Sigmoid colon (tissue), 3 donors: ENCODE measurements around the gene DIPK1B.

Experiments
- POLR2A ChIP-seq, 2 donors: fragments of 450-650 bp; IDR thresholded peaks; one replicate each; pipeline ENCODE4 v1.6.1; 2016; ENCODE audit warnings: antibody characterized with exemption in 2 of 2, mild to moderate bottlenecking in 2 of 2, moderate library complexity in 2 of 2
- TF ChIP-seq, protein P1 (sequence below), 4 experiments: fragments of 450-650 bp in 3 of 4; fragments of 200-600 bp in 1 of 4; IDR thresholded peaks; one replicate each; pipeline ENCODE4 v1.5.1; 2016 to 2019; ENCODE audit warnings: antibody characterized with exemption in 4 of 4, mild to moderate bottlenecking in 3 of 4, moderate library complexity in 2 of 4

DNA sequence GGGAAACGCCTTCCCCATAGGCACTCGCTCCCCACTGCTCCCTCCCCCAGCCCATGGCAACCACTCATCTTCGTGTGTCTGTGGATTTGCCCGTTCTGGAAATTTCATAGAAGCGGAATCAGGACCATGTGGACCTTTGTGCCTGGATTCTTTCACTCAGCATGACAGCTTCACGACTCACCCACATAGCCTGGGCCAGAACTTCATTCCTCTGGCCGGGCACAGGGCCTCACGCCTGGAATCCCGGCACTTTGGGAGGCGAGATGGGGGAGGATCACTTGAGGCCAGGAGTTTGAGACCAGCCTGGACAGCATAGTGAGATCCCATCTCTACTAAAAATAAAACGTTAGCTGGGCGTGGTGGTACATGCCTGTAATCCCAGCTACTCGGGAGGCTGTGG lies 12.1 kb upstream of the DIPK1B start:
- TF ChIP-seq, protein P1, sequence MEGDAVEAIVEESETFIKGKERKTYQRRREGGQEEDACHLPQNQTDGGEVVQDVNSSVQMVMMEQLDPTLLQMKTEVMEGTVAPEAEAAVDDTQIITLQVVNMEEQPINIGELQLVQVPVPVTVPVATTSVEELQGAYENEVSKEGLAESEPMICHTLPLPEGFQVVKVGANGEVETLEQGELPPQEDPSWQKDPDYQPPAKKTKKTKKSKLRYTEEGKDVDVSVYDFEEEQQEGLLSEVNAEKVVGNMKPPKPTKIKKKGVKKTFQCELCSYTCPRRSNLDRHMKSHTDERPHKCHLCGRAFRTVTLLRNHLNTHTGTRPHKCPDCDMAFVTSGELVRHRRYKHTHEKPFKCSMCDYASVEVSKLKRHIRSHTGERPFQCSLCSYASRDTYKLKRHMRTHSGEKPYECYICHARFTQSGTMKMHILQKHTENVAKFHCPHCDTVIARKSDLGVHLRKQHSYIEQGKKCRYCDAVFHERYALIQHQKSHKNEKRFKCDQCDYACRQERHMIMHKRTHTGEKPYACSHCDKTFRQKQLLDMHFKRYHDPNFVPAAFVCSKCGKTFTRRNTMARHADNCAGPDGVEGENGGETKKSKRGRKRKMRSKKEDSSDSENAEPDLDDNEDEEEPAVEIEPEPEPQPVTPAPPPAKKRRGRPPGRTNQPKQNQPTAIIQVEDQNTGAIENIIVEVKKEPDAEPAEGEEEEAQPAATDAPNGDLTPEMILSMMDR (IDR thresholded peaks at IDR 0.05), result no peak
- TF ChIP-seq POLR2A (IDR thresholded peaks at IDR 0.05), result no peak
